GM19467 (cell line): Measurements from ENCODE around the gene POSTN.
"Not testable (repeated sequence)": the region's sequence is repeated elsewhere in the genome, so short reads cannot be mapped to it uniquely, and the experiment has no call there.

Source experiments
- ATAC-seq: cut with Tn5 transposase; IDR thresholded peaks from one replicate; pipeline ENCODE4 v1.9.1; 2021; ENCODE audit warnings: mild to moderate bottlenecking, moderate library complexity; ENCODE audit not compliant: unreplicated experiment

Gene POSTN

GRCh38 chr13:37596805-37597204 is 1.8 kb downstream of the POSTN start:
- ATAC-seq: no peak

GRCh38 chr13:37595162-37595561 is 3.4 kb downstream of the POSTN start:
- no peak for ATAC-seq

- ATAC-seq: no peak
These were observed 4.0 kb downstream of the POSTN start for GRCh38 chr13:37594550-37594949.

- not testable (repeated sequence) for ATAC-seq
These were observed 9.2 kb downstream of the POSTN start for GRCh38 chr13:37589381-37589780.

- no peak for ATAC-seq
These were observed 11.3 kb downstream of the POSTN start for GRCh38 chr13:37587236-37587635.

GRCh38 chr13:37586164-37586563 is 12.4 kb downstream of the POSTN start:
- no peak for ATAC-seq

- ATAC-seq: no peak
These were observed 13.0 kb downstream of the POSTN start for GRCh38 chr13:37585541-37585940.

- ATAC-seq: no peak
These were observed 22.0 kb downstream of the POSTN start for GRCh38 chr13:37576601-37577000.

GRCh38 chr13:37565425-37565824 is 33.1 kb downstream of the POSTN start:
- ATAC-seq: no peak

GRCh38 chr13:37561031-37561430 is 37.5 kb downstream of the POSTN start:
- ATAC-seq: no peak

GRCh38 chr13:37560526-37560925 is 38.0 kb downstream of the POSTN start:
- ATAC-seq: no peak

GRCh38 chr13:37558766-37559165 is 39.8 kb downstream of the POSTN start:
- not testable (repeated sequence) for ATAC-seq

GRCh38 chr13:37546087-37546486 is 52.5 kb downstream of the POSTN start:
- no peak for ATAC-seq

GRCh38 chr13:37544995-37545394 is 53.6 kb downstream of the POSTN start:
- ATAC-seq: no peak

- ATAC-seq: no peak
These were observed 58.5 kb downstream of the POSTN start for GRCh38 chr13:37539976-37540605.

GRCh38 chr13:37539170-37539569 is 59.4 kb downstream of the POSTN start:
- ATAC-seq: no peak

GRCh38 chr13:37535501-37535900 is 63.1 kb downstream of the POSTN start:
- no peak for ATAC-seq

GRCh38 chr13:37534676-37535075 is 63.9 kb downstream of the POSTN start:
- no peak for ATAC-seq

GRCh38 chr13:37534181-37534580 is 64.4 kb downstream of the POSTN start:
- ATAC-seq: no peak

GRCh38 chr13:37531049-37531448 is 67.5 kb downstream of the POSTN start:
- ATAC-seq: no peak

GRCh38 chr13:37529751-37530385 is 68.7 kb downstream of the POSTN start:
- no peak for ATAC-seq

GRCh38 chr13:37526710-37527473 is 71.7 kb downstream of the POSTN start:
- no peak for ATAC-seq
